ENCODE measurements around the gene DOCK11.

DOCK11 gene

DNA sequence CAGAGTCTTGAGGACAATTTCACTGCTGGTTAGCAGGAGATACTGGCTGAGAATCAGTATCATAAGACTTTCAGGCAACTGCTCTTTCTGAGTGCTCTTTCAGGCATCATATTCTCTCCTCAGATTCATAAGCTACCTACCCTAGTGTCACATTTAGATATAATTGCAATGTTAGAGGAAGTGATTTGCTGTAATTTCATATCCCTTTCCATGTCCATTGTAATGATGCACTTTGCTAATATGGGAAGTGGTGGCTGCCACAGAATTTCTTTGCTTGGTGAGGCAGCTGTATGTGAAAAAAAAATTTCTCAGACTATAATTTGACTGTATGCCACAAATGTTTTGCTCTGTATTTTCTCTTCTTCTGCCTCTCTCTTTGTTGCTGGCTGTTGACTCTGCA lies 63.3 kb downstream of the DOCK11 start:
- no peak for TF ChIP-seq YY1 (IDR thresholded peaks at IDR 0.05; ENCODE audit: low read depth)
- no peak for TF ChIP-seq CEBPB (IDR thresholded peaks at IDR 0.05)
- TF ChIP-seq TEAD4 (IDR thresholded peaks at IDR 0.05) = no peak
- TF ChIP-seq NFIC (IDR thresholded peaks at IDR 0.05) = no peak
- TF ChIP-seq RAD21 (IDR thresholded peaks at IDR 0.05; ENCODE audit: low read depth) = no peak
- no peak for TF ChIP-seq EP300 (IDR thresholded peaks at IDR 0.05; ENCODE audit: borderline replicate concordance)
- TF ChIP-seq FOXM1 (IDR thresholded peaks at IDR 0.05; ENCODE audit: borderline replicate concordance, low read depth) = no peak
- no peak for TF ChIP-seq CREB1 (IDR thresholded peaks at IDR 0.05; ENCODE audit: low read depth)
- TF ChIP-seq, protein P1, sequence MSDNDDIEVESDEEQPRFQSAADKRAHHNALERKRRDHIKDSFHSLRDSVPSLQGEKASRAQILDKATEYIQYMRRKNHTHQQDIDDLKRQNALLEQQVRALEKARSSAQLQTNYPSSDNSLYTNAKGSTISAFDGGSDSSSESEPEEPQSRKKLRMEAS (IDR thresholded peaks at IDR 0.05) = no peak
- TF ChIP-seq TAF1 (IDR thresholded peaks at IDR 0.05; ENCODE audit: low read depth) = no peak
- TF ChIP-seq, protein P2, sequence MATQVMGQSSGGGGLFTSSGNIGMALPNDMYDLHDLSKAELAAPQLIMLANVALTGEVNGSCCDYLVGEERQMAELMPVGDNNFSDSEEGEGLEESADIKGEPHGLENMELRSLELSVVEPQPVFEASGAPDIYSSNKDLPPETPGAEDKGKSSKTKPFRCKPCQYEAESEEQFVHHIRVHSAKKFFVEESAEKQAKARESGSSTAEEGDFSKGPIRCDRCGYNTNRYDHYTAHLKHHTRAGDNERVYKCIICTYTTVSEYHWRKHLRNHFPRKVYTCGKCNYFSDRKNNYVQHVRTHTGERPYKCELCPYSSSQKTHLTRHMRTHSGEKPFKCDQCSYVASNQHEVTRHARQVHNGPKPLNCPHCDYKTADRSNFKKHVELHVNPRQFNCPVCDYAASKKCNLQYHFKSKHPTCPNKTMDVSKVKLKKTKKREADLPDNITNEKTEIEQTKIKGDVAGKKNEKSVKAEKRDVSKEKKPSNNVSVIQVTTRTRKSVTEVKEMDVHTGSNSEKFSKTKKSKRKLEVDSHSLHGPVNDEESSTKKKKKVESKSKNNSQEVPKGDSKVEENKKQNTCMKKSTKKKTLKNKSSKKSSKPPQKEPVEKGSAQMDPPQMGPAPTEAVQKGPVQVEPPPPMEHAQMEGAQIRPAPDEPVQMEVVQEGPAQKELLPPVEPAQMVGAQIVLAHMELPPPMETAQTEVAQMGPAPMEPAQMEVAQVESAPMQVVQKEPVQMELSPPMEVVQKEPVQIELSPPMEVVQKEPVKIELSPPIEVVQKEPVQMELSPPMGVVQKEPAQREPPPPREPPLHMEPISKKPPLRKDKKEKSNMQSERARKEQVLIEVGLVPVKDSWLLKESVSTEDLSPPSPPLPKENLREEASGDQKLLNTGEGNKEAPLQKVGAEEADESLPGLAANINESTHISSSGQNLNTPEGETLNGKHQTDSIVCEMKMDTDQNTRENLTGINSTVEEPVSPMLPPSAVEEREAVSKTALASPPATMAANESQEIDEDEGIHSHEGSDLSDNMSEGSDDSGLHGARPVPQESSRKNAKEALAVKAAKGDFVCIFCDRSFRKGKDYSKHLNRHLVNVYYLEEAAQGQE (IDR thresholded peaks at IDR 0.05; ENCODE audit: low read depth) = no peak
- TF ChIP-seq ZBTB7A (IDR thresholded peaks at IDR 0.05; ENCODE audit: low read depth) = no peak
- no peak for TF ChIP-seq EGR1 (IDR thresholded peaks at IDR 0.05)
- TF ChIP-seq, protein P3, sequence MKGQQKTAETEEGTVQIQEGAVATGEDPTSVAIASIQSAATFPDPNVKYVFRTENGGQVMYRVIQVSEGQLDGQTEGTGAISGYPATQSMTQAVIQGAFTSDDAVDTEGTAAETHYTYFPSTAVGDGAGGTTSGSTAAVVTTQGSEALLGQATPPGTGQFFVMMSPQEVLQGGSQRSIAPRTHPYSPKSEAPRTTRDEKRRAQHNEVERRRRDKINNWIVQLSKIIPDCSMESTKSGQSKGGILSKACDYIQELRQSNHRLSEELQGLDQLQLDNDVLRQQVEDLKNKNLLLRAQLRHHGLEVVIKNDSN (IDR thresholded peaks at IDR 0.05) = no peak

DNA sequence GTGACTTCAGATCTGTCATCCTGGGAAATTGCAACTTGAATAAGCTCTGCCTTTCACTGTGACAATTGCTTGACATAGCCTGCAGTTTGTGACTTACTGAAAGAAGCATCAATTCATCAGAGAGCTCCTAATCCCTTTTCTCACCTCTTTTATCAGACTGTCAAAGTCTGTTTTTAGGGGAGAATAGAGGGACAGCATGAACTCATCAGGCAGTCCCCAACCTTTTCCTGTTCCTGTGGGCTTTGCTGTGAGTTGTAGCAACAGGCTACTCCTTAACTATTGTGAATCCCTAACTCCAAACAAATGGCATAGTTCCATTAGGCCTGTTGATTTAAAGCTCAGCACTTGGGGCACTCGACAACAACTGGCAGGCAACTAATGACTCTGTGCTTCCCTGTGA lies 64.9 kb downstream of the DOCK11 start:
- TF ChIP-seq FOXM1 (IDR thresholded peaks at IDR 0.05; ENCODE audit: borderline replicate concordance, low read depth) (no peak), TAF1 (IDR thresholded peaks at IDR 0.05; ENCODE audit: low read depth) (no peak), EGR1 (IDR thresholded peaks at IDR 0.05) (no peak), TEAD4 (IDR thresholded peaks at IDR 0.05) (no peak), NFIC (IDR thresholded peaks at IDR 0.05) (no peak), CREB1 (IDR thresholded peaks at IDR 0.05; ENCODE audit: low read depth) (no peak), YY1 (IDR thresholded peaks at IDR 0.05; ENCODE audit: low read depth) (no peak), RAD21 (IDR thresholded peaks at IDR 0.05; ENCODE audit: low read depth) (no peak), EP300 (IDR thresholded peaks at IDR 0.05; ENCODE audit: borderline replicate concordance) (no peak), TCF12 (IDR thresholded peaks at IDR 0.05; ENCODE audit: low read depth) (no peak), CEBPB (IDR thresholded peaks at IDR 0.05) (no peak), ZBTB7A (IDR thresholded peaks at IDR 0.05; ENCODE audit: low read depth) (no peak)
- TF ChIP-seq, protein P3 (IDR thresholded peaks at IDR 0.05) = no peak
- TF ChIP-seq, protein P1 (IDR thresholded peaks at IDR 0.05) = no peak
- TF ChIP-seq, protein P2 (IDR thresholded peaks at IDR 0.05; ENCODE audit: low read depth) = no peak

DNA sequence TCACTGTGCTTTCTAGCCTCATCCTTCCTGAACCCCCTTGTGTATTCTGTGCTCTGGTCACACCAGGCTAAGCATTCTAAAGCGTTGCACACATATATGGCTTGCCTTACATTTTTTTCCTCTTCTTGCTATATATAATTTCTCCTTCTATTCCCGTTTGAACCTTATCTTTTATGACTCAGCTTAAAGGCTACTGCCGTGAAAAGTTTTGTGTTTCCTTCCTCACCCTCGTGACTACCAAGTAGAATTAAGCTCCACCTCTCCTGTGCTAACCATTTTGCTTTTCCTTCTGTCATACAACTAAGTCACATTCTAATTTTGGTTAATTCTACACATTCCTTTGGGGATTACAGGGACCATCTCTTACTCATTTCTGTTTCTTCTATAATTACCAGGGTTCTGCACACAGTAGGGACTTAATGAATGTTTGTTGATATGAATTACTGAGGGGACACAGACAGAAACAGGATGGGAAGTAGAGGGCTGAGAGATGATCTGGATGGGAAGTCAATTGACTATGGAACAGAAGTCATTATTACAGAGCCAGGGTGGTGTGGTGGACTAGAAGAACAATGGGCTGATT lies 67.1 kb downstream of the DOCK11 start:
- TF ChIP-seq FOXM1 (IDR thresholded peaks at IDR 0.05; ENCODE audit: borderline replicate concordance, low read depth) (no peak), RAD21 (IDR thresholded peaks at IDR 0.05; ENCODE audit: low read depth) (no peak), NFIC (IDR thresholded peaks at IDR 0.05) (no peak), CEBPB (IDR thresholded peaks at IDR 0.05) (no peak), TEAD4 (IDR thresholded peaks at IDR 0.05) (no peak), CREB1 (IDR thresholded peaks at IDR 0.05; ENCODE audit: low read depth) (no peak), YY1 (IDR thresholded peaks at IDR 0.05; ENCODE audit: low read depth) (no peak), ZBTB7A (IDR thresholded peaks at IDR 0.05; ENCODE audit: low read depth) (no peak), EGR1 (IDR thresholded peaks at IDR 0.05) (no peak)
- TF ChIP-seq, protein P2 (IDR thresholded peaks at IDR 0.05; ENCODE audit: low read depth) = no peak

DNA sequence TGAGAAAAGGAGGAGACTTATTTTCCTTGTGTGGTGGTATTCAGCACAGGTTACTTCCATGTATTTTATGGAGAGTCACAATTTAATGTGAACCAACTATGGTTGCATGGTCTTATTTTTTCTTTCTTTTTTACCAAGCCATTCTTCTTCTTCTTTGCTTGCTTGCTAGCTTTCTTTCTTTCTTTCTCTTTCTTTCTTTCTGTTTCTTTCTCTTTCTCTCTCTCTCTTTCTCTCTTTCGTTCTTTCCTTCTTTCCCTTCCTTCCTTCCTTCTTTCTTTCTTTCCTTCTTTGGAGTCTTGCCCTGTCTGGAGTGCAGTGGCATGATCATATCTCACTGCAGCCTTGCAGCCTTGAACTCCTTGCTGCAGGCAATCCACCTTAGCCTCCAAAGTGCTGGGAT lies 68.9 kb downstream of the DOCK11 start:
- TF ChIP-seq, protein P3 (IDR thresholded peaks at IDR 0.05) = no peak
- TF ChIP-seq CREB1 (IDR thresholded peaks at IDR 0.05; ENCODE audit: low read depth) (no peak), CEBPB (IDR thresholded peaks at IDR 0.05) (no peak), EP300 (IDR thresholded peaks at IDR 0.05; ENCODE audit: borderline replicate concordance) (no peak), EGR1 (IDR thresholded peaks at IDR 0.05) (no peak), RAD21 (IDR thresholded peaks at IDR 0.05; ENCODE audit: low read depth) (no peak), TEAD4 (IDR thresholded peaks at IDR 0.05) (no peak), NFIC (IDR thresholded peaks at IDR 0.05) (no peak), YY1 (IDR thresholded peaks at IDR 0.05; ENCODE audit: low read depth) (no peak), FOXM1 (IDR thresholded peaks at IDR 0.05; ENCODE audit: borderline replicate concordance, low read depth) (no peak)
- TF ChIP-seq, protein P1 (IDR thresholded peaks at IDR 0.05) = no peak
- TF ChIP-seq, protein P2 (IDR thresholded peaks at IDR 0.05; ENCODE audit: low read depth) = no peak
